Mesendoderm (in vitro differentiated cells): ENCODE data around the gene GSTT2B.
"Not testable (repeated sequence)": the region's sequence is repeated elsewhere in the genome, so short reads cannot be mapped to it uniquely, and the experiment has no call there.

Experiments
- DNase-seq: peaks from one replicate; pipeline ENCODE4 v3.0.0; 2013
- H2AK5ac ChIP-seq: 2 replicates; pipeline ENCODE4 v1.6.1; 2013; ENCODE audit warnings: low read length, inconsistent platforms
- H2BK120ac ChIP-seq: 2 replicates; pipeline ENCODE4 v1.6.1; 2013; ENCODE audit warnings: low read depth, mild to moderate bottlenecking, low read length, moderate library complexity, mixed read lengths
- H2BK15ac ChIP-seq: replicated peaks from 2 replicates; pipeline ENCODE4 v1.6.1; 2013; ENCODE audit warnings: low read depth, mild to moderate bottlenecking, moderate library complexity
- H2BK5ac ChIP-seq: 2 replicates; pipeline ENCODE4 v1.6.1; 2013; ENCODE audit warnings: low read length, inconsistent platforms
- H3K18ac ChIP-seq: 2 replicates; pipeline ENCODE4 v1.6.1; 2013; ENCODE audit warnings: mild to moderate bottlenecking, low read length, mixed read lengths
- H3K23ac ChIP-seq: one replicate; pipeline ENCODE4 v1.6.1; 2013; ENCODE audit warnings: low read length
- H3K27ac ChIP-seq: 2 replicates; pipeline ENCODE4 v1.5.1; 2013; ENCODE audit warnings: low read depth, mild to moderate bottlenecking, inconsistent platforms, low read length, moderate library complexity
- H3K27me3 ChIP-seq: 2 replicates; pipeline ENCODE4 v1.6.1; 2013; ENCODE audit warnings: low read length, control low read depth, mild to moderate bottlenecking, inconsistent platforms; ENCODE audit not compliant: insufficient read depth, poor library complexity
- H3K36me3 ChIP-seq: 2 replicates; pipeline ENCODE4 v1.6.1; 2013; ENCODE audit warnings: low read length, inconsistent platforms; ENCODE audit not compliant: control insufficient read depth, insufficient read depth
- H3K4ac ChIP-seq: one replicate; pipeline ENCODE4 v1.6.1; 2013; ENCODE audit warnings: low read depth, mild to moderate bottlenecking, low read length, moderate library complexity
- H3K4me1 ChIP-seq: 2 replicates; pipeline ENCODE4 v1.6.1; 2013; ENCODE audit warnings: low read depth, low read length, inconsistent platforms; ENCODE audit not compliant: control insufficient read depth
- H3K4me2 ChIP-seq: 2 replicates; pipeline ENCODE4 v1.6.1; 2013; ENCODE audit warnings: low read length
- H3K4me3 ChIP-seq: 2 replicates; pipeline ENCODE4 v1.5.1; 2013; ENCODE audit warnings: mild to moderate bottlenecking, low read length
- H3K56ac ChIP-seq: one replicate; pipeline ENCODE4 v1.6.1; 2013; ENCODE audit warnings: low read length
- H3K79me1 ChIP-seq: 2 replicates; pipeline ENCODE4 v1.6.1; 2013; ENCODE audit warnings: low read length, inconsistent platforms
- H3K79me2 ChIP-seq: 2 replicates; pipeline ENCODE4 v1.6.1; 2013; ENCODE audit warnings: mild to moderate bottlenecking, low read length; ENCODE audit not compliant: control insufficient read depth, insufficient read depth
- H3K9ac ChIP-seq: 2 replicates; pipeline ENCODE4 v1.6.1; 2013; ENCODE audit warnings: low read length, inconsistent platforms
- H4K5ac ChIP-seq: one replicate; pipeline ENCODE4 v1.6.1; 2013; ENCODE audit warnings: low read length
- H4K8ac ChIP-seq: one replicate; pipeline ENCODE4 v1.6.1; 2013; ENCODE audit warnings: low read depth, mild to moderate bottlenecking, control low read depth, low read length, moderate library complexity
- WGBS: extraction: QIAGEN DNeasy Blood & Tissue Kit; methylation state at CpG from one replicate; pipeline ENCODE4 v1.1.7; 2013; ENCODE audit warnings: low lambda C conversion rate, missing lambda C conversion rate; ENCODE audit not compliant: insufficient coverage; ENCODE audit errors: extremely low coverage; 5-methylcytosine and 5-hydroxymethylcytosine counted together

The GSTT2B gene

DNA sequence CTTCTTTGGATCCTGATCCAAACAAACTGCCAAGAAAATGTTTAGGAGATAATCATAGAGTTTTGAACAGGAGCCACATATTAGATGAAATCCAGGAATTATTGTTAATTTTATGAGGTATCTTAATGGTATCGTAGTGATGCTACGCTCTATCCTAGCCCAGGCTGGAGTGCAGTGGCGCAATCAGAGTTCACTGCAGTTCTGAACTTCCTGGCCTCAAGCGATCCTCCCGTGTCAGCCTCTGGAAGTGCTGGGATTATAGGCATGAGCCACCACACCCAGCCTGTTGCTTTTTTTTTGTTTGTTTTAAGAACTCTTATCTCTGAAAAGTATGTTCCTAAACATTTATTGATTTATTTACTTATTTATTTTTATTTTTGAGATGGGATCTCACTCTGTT lies 41.9 kb upstream of the GSTT2B start:
- no CpG with 5 or more reads among the region's 5 CpGs for WGBS
- H3K56ac ChIP-seq, result no peak overlapping the region
- H3K23ac ChIP-seq, result no peak overlapping the region
- H2BK5ac ChIP-seq, result no peak overlapping the region
- H3K4ac ChIP-seq, result no peak overlapping the region
- no peak overlapping the region for H2AK5ac ChIP-seq
- no peak overlapping the region for H3K18ac ChIP-seq
- H3K27me3 ChIP-seq, result no peaks in the 10 kb centered on the region
- H3K79me1 ChIP-seq, result no peaks in the 10 kb centered on the region
- no peak overlapping the region for H2BK15ac ChIP-seq
- no peak overlapping the region for H3K9ac ChIP-seq
- H2BK120ac ChIP-seq, result no peak overlapping the region
- no peak for DNase-seq
- H3K4me1 ChIP-seq, result no peaks in the 10 kb centered on the region
- H4K5ac ChIP-seq, result no peak overlapping the region
- H3K4me2 ChIP-seq, result no peak overlapping the region
- no peak overlapping the region for H4K8ac ChIP-seq
- H3K4me3 ChIP-seq, result no peak overlapping the region
- no peaks in the 10 kb centered on the region for H3K79me2 ChIP-seq
- no peaks in the 10 kb centered on the region for H3K36me3 ChIP-seq
- H3K27ac ChIP-seq, result no peak overlapping the region

- no peak overlapping the region for H3K18ac ChIP-seq
- H2BK120ac ChIP-seq, result no peak overlapping the region
- H2BK15ac ChIP-seq, result no peak overlapping the region
- H4K8ac ChIP-seq, result no peak overlapping the region
- no peaks in the 10 kb centered on the region for H3K36me3 ChIP-seq
- no peak overlapping the region for H3K4me3 ChIP-seq
- no peaks in the 10 kb centered on the region for H3K27me3 ChIP-seq
- no peak overlapping the region for H3K9ac ChIP-seq
- no peak for DNase-seq
- H2AK5ac ChIP-seq, result no peak overlapping the region
- no peak overlapping the region for H3K27ac ChIP-seq
- H3K79me1 ChIP-seq, result no peaks in the 10 kb centered on the region
- no peak overlapping the region for H4K5ac ChIP-seq
- H3K56ac ChIP-seq, result no peak overlapping the region
- H2BK5ac ChIP-seq, result no peak overlapping the region
- no peaks in the 10 kb centered on the region for H3K79me2 ChIP-seq
- no CpG with 5 or more reads among the region's 10 CpGs for WGBS
- H3K23ac ChIP-seq, result no peak overlapping the region
- H3K4me2 ChIP-seq, result no peak overlapping the region
- H3K4me1 ChIP-seq, result no peaks in the 10 kb centered on the region
- no peak overlapping the region for H3K4ac ChIP-seq
Observed at GRCh38 chr22:24002272-24002671, 41.3 kb upstream of the GSTT2B start.

- Histone ChIP-seq H3K9ac (no peak overlapping the region), H3K4me3 (no peak overlapping the region), H3K27me3 (no peaks in the 10 kb centered on the region), H4K8ac (no peak overlapping the region), H4K5ac (no peak overlapping the region), H2BK5ac (no peak overlapping the region), H3K4me2 (no peak overlapping the region), H3K79me2 (no peaks in the 10 kb centered on the region), H3K23ac (no peak overlapping the region), H3K18ac (no peak overlapping the region), H2AK5ac (no peak overlapping the region), H3K56ac (no peak overlapping the region), H3K27ac (no peak overlapping the region), H3K4ac (no peak overlapping the region), H2BK15ac (no peak overlapping the region), H3K79me1 (no peaks in the 10 kb centered on the region), H2BK120ac (no peak overlapping the region), H3K36me3 (no peaks in the 10 kb centered on the region), H3K4me1 (no peaks in the 10 kb centered on the region)
- WGBS, result no CpG with 5 or more reads among the region's 9 CpGs
- DNase-seq, result peak; percentile 45
Observed at GRCh38 chr22:24001314-24001713, 40.3 kb upstream of the GSTT2B start.

- H4K5ac ChIP-seq, H2BK120ac ChIP-seq, H2BK15ac ChIP-seq, H3K4me1 ChIP-seq, H3K27ac ChIP-seq, H3K4me2 ChIP-seq, H3K4ac ChIP-seq, H3K4me3 ChIP-seq, H3K9ac ChIP-seq, H3K36me3 ChIP-seq, H3K23ac ChIP-seq, H3K18ac ChIP-seq, DNase-seq, H3K56ac ChIP-seq, H3K79me2 ChIP-seq, H3K27me3 ChIP-seq, H2BK5ac ChIP-seq, H3K79me1 ChIP-seq, H2AK5ac ChIP-seq, H4K8ac ChIP-seq: not testable (repeated sequence)
- WGBS, result no CpG with 5 or more reads among the region's 7 CpGs
Observed at GRCh38 chr22:23999779-24000178, 38.8 kb upstream of the GSTT2B start.

- H2BK15ac ChIP-seq, result no peak overlapping the region
- no peaks in the 10 kb centered on the region for H3K79me2 ChIP-seq
- H3K23ac ChIP-seq, result no peak overlapping the region
- H3K4me3 ChIP-seq, result no peak overlapping the region
- H4K5ac ChIP-seq, result no peak overlapping the region
- no peak overlapping the region for H3K27ac ChIP-seq
- H3K4ac ChIP-seq, result no peak overlapping the region
- no peak overlapping the region for H2BK120ac ChIP-seq
- no CpG with 5 or more reads among the region's 3 CpGs for WGBS
- no peak overlapping the region for H2AK5ac ChIP-seq
- no peak overlapping the region for H3K4me2 ChIP-seq
- no peak overlapping the region for H4K8ac ChIP-seq
- H3K4me1 ChIP-seq, result no peaks in the 10 kb centered on the region
- no peak overlapping the region for H2BK5ac ChIP-seq
- no peak for DNase-seq
- no peak overlapping the region for H3K9ac ChIP-seq
- H3K27me3 ChIP-seq, result no peaks in the 10 kb centered on the region
- no peaks in the 10 kb centered on the region for H3K36me3 ChIP-seq
- no peak overlapping the region for H3K56ac ChIP-seq
- no peaks in the 10 kb centered on the region for H3K79me1 ChIP-seq
- H3K18ac ChIP-seq, result no peak overlapping the region
Observed at GRCh38 chr22:23997092-23997491, 36.1 kb upstream of the GSTT2B start.

- H3K4me1 ChIP-seq, H2BK120ac ChIP-seq, H3K4me2 ChIP-seq, H3K9ac ChIP-seq, H3K27ac ChIP-seq, H2AK5ac ChIP-seq, H3K79me2 ChIP-seq, H2BK15ac ChIP-seq, DNase-seq, H3K18ac ChIP-seq, H3K27me3 ChIP-seq, H4K8ac ChIP-seq, H3K23ac ChIP-seq, H4K5ac ChIP-seq, H3K56ac ChIP-seq, H3K4ac ChIP-seq, H3K4me3 ChIP-seq, H3K36me3 ChIP-seq, H2BK5ac ChIP-seq, H3K79me1 ChIP-seq: not testable (repeated sequence)
- WGBS, result no CpG with 5 or more reads among the region's 4 CpGs
Observed at GRCh38 chr22:23993581-23994177, 32.7 kb upstream of the GSTT2B start.
